ENCODE data around the gene CCDC92B. TPM values are rescaled to one million over a fixed set of nuclear protein-coding genes. Genes with fewer than 3 reads are reported as not detected.

Gene CCDC92B
- total RNA-seq, 4 donors from 2014 or later: 0.21 TPM; not detected in 3

- intact Hi-C loops (cut with DNase I; ENCODE audit: low total_unique reads): no loop called here
- no peaks in the 10 kb centered on the region for H3K4me1 ChIP-seq
- H3K27me3 ChIP-seq: no peaks in the 10 kb centered on the region
- H3K27ac ChIP-seq: no peak overlapping the region
- no peak for DNase-seq
- H3K36me3 ChIP-seq: no peaks in the 10 kb centered on the region
- no peak for TF ChIP-seq POLR2A (IDR thresholded peaks at IDR 0.05)
- TF ChIP-seq, protein P1, sequence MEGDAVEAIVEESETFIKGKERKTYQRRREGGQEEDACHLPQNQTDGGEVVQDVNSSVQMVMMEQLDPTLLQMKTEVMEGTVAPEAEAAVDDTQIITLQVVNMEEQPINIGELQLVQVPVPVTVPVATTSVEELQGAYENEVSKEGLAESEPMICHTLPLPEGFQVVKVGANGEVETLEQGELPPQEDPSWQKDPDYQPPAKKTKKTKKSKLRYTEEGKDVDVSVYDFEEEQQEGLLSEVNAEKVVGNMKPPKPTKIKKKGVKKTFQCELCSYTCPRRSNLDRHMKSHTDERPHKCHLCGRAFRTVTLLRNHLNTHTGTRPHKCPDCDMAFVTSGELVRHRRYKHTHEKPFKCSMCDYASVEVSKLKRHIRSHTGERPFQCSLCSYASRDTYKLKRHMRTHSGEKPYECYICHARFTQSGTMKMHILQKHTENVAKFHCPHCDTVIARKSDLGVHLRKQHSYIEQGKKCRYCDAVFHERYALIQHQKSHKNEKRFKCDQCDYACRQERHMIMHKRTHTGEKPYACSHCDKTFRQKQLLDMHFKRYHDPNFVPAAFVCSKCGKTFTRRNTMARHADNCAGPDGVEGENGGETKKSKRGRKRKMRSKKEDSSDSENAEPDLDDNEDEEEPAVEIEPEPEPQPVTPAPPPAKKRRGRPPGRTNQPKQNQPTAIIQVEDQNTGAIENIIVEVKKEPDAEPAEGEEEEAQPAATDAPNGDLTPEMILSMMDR (IDR thresholded peaks at IDR 0.05): no peak
- H3K4me3 ChIP-seq: no peak overlapping the region
- H3K9me3 ChIP-seq: no peaks in the 10 kb centered on the region
Measured at GRCh38 chr17:2685696-2686095, 63.8 kb downstream of the CCDC92B start.

DNA sequence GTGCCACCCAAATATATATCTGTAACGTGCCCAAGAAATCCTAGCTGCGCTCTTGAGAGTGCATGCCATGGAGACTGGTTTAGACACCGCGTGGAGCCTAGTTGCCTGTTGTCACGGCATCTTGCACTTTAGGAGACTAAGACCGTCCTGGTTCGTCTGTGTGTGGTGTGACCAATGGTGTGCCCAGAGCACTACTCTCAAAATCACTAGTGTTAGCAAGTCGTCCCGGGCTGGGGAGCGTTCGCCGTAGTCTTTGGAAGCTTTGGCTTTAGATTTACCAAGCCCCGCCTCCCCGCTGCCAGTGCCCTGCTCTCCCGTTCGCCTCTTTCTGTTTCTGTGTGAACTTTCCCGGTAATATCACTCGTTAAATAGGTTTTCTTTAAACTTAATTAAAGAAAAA, 64.9 kb downstream of the CCDC92B start:
- intact Hi-C loops (cut with DNase I; ENCODE audit: low total_unique reads): no loop called here
- H3K27ac ChIP-seq: no peak overlapping the region
- H3K36me3 ChIP-seq: no peaks in the 10 kb centered on the region
- no peak for DNase-seq
- H3K4me1 ChIP-seq: no peaks in the 10 kb centered on the region
- H3K27me3 ChIP-seq: no peaks in the 10 kb centered on the region
- H3K4me3 ChIP-seq: no peak overlapping the region
- no peaks in the 10 kb centered on the region for H3K9me3 ChIP-seq
- no peak for TF ChIP-seq POLR2A (IDR thresholded peaks at IDR 0.05)
- TF ChIP-seq, protein P1 (IDR thresholded peaks at IDR 0.05): no peak

DNA sequence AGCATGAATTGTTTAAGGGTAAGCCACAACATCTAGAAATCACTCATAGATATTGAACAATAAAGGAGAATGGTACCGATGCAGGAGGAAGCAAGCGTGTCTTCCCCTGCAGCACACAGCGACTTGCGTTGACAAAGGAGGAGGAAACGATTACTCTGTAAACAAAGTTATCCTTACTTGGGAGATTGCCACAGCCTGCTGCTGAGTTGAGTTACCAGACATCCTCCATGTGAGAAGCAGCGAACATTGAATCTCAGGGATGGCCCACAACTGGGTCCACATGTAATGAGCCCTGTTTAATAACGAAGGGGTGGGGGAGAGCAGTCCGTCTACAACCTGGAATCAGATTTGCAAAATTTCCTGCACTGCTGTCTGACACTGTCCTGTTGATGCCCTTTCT, 65.5 kb downstream of the CCDC92B start:
- intact Hi-C loops (cut with DNase I; ENCODE audit: low total_unique reads): no loop called here
- DNase-seq: no peak
- Histone ChIP-seq H3K27me3 (no peaks in the 10 kb centered on the region), H3K4me1 (no peaks in the 10 kb centered on the region), H3K27ac (no peak overlapping the region), H3K4me3 (no peak overlapping the region), H3K9me3 (no peaks in the 10 kb centered on the region), H3K36me3 (no peaks in the 10 kb centered on the region)
- TF ChIP-seq, protein P1 (IDR thresholded peaks at IDR 0.05): no peak
- TF ChIP-seq POLR2A (IDR thresholded peaks at IDR 0.05): no peak

DNA sequence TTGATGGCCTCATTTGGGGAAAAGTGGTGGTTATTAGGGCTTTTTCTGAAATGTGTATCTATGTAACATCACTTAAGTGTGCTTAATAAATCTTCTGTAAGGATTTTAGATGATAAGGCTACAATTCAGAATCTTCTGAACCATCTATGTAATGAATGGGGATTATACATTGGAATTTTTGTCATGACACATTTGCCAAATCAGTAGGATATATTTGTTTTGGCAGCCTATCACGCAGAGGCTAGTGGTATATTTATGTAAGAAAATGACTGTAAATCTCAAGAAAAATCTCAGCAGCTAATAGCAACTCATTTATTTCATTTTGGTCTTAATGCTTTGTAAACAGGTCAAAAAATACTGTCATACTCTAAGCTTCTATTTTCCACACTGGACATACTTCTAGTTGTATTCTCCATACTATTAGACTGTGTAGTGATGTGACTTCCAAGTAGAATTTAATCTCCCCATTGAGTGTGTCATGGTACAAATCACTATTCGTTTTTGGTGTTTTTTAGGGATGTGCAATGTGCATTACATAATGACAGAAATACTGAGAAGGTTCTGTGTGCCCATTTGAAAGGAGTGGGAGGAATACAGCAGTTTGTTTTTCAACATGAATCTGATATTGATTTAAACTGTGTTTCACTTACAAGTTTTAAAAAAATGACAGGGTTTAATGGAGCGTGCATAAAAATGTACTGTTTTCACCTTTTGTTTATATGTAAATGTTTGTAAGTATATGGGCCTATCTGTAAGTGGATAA, 67.1 kb downstream of the CCDC92B start:
- TF ChIP-seq POLR2A (IDR thresholded peaks at IDR 0.05): no peak
- TF ChIP-seq, protein P1 (IDR thresholded peaks at IDR 0.05): no peak
- H3K27me3 ChIP-seq: no peaks in the 10 kb centered on the region
- intact Hi-C loops (cut with DNase I; ENCODE audit: low total_unique reads): no loop called here
- no peaks in the 10 kb centered on the region for H3K36me3 ChIP-seq
- no peak for DNase-seq
- no peaks in the 10 kb centered on the region for H3K4me1 ChIP-seq
- no peaks in the 10 kb centered on the region for H3K9me3 ChIP-seq
- no peak overlapping the region for H3K27ac ChIP-seq
- H3K4me3 ChIP-seq: no peak overlapping the region

DNA sequence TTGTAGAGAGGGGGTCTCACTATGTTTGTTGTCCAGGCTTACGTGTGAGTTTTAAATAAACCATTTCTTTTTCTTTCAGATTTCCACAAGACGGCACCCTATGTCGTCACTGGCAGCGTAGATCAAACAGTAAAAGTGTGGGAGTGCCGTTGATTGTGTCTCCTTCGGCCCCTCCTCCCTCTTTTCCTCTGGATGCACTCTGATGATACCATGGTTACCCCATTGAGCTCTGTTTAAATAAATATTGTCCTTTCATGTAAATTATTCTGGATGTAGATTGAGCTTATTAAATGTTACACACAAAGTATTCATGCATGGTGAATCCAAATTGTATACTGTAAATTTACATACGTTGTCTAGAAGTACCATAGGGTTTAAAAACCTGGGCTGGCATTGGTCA, 67.8 kb downstream of the CCDC92B start:
- no peaks in the 10 kb centered on the region for H3K27me3 ChIP-seq
- intact Hi-C loops (cut with DNase I; ENCODE audit: low total_unique reads): no loop called here
- DNase-seq: no peak
- H3K36me3 ChIP-seq: no peaks in the 10 kb centered on the region
- TF ChIP-seq POLR2A (IDR thresholded peaks at IDR 0.05): no peak
- TF ChIP-seq, protein P1 (IDR thresholded peaks at IDR 0.05): no peak
- no peak overlapping the region for H3K27ac ChIP-seq
- no peaks in the 10 kb centered on the region for H3K9me3 ChIP-seq
- no peaks in the 10 kb centered on the region for H3K4me1 ChIP-seq
- H3K4me3 ChIP-seq: no peak overlapping the region

Data from uterus (tissue), 4 donors.